ENCODE results near the gene GHDC.
"Not testable (repeated sequence)": the region's sequence is repeated elsewhere in the genome, so short reads cannot be mapped to it uniquely, and the experiment has no call there.

The GHDC gene

DNA sequence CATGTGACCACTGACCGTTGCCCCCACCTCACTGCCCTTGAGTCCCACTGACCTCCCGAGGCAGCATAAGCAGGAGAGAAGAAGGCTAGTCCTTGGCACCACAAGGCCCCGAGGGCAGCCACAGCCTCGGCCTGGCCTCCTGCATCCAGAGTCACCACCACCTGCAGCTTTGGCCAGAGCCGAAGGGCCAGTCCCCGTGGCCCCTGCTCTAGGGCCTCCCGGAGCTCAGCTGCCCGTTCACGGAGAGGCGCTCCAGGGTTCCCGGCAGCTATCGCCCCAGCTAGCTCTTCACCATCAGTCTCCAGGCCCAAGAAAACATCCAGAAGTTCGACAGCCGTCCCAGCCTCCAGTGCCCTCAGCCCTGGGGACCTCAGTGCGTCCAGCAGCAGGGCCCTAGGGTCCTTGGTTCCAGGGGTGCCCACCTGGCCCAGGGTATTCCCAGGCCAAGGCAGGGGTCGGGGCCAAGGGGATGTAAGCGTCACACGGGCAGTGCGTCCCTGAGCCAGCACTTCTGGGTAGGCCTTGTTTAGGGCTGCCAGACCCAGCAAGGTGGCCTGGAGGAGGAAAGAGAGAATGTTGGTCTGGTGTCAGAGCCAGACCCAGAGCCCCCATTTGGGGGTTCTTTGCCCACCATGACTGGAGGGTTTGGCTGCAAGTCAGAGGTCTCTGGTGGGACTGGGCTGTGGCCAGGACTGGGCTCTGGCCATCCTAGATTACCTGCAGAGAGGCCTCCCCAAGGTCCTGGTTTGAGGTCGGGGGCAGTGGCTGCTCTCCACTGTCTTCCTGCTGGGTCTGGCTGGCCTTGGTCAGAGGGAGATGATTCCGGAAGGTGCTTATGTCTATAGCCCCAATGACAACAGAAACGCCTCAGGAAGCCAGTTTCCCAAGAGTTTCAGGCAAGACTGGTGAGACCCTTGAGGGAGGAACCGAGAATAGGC is 1.8 kb downstream of the GHDC start:
- H3K27me3 Mint-ChIP-seq: no peaks in the 10 kb centered on the region
- H3K4me3 Mint-ChIP-seq: peak overlapping the region; percentile 89 to 93
- peaks cover 33% of the 10 kb centered on the region for H3K4me1 Mint-ChIP-seq
- peak overlapping the region in 1 of 2 donors; percentile 35 for H3K27ac Mint-ChIP-seq
- no peaks in the 10 kb centered on the region for H3K9me3 Mint-ChIP-seq
- no peak for DNase-seq
- ATAC-seq: no peak

DNA sequence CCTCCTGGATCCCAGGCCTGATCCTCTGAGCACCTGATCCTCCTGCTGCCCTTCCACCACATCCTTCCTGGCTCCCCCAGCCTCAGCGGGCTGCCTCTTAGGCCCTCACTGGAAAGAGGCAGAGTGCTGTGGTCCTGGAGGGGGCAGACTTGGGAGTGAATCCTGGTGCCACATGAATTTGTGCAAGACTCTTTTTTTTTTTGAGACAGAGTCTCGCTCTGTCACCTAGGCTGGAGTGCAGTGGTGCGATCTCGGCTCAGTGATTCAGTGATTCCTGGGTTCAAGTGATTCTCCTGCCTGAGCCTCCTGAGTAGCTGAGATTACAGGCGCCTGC is 3.1 kb downstream of the GHDC start:
- no peak for DNase-seq
- Mint-ChIP-seq H3K4me1 (peaks cover 33% of the 10 kb centered on the region), H3K9me3 (no peaks in the 10 kb centered on the region), H3K27ac (no peak overlapping the region), H3K4me3 (no peak overlapping the region), H3K27me3 (no peaks in the 10 kb centered on the region)
- ATAC-seq: no peak

DNA sequence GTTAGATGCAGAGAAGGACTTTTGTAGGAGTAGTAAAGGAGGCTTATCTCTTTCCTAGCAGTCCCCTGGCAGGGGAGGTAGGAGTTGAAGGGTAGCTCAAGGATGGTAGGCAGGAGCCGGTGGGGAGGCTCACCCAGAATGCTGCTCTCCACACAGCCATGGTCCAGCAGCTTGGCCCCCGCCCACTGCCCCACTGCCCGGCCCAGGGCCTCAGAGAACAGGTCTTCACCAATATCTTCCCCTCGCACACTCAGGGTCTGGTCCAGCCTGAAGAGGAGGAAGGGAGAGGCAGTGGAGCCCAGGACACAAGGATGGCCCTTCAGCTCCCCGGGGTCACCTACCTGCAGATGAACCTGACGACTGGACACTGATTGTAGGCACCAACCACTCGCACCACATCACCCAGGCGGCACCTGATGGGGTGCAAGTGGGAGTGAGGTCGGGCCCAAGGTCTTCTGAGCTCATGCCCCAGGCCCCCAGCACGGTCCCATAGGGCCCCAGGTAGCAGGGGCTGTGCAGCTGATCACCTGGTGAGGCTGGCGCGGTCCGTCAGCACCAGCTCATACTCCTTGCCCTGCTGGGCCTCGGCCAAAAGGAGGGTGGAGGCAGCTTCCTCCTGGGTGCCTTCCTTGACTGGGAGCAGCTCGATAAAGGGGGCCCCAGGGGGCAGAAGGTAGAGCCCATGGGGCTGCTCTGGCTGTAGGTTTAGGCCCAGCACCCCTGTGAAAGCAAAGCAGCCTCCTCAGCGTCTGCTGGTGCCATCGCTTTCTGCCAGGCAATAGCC is 3.6 kb downstream of the GHDC start:
- Mint-ChIP-seq H3K27me3 (no peaks in the 10 kb centered on the region), H3K27ac (no peak overlapping the region), H3K4me3 (no peak overlapping the region), H3K9me3 (no peaks in the 10 kb centered on the region), H3K4me1 (peaks cover 33% of the 10 kb centered on the region)
- DNase-seq (no peak), ATAC-seq (no peak)

DNA sequence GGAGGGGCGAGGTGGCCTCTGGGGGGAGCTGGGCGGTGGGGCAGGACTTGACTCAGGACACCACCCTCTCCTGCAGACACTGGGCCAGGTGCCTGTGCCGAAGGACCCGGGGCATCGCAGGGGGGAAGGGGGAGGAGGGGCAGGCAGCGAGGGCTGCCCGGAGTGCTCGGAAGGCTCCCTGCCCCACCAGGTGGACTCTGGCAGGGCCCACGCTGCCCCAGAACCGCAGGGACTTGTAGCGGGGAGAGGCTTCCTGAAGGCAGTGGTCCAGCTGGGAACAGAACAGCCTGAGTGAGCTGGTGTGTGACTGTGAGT is 4.7 kb downstream of the GHDC start:
- DNase-seq: no peak
- peaks cover 40% of the 10 kb centered on the region for H3K4me1 Mint-ChIP-seq
- no peak for ATAC-seq
- no peak overlapping the region for H3K4me3 Mint-ChIP-seq
- no peak overlapping the region for H3K27ac Mint-ChIP-seq
- no peaks in the 10 kb centered on the region for H3K27me3 Mint-ChIP-seq
- H3K9me3 Mint-ChIP-seq: no peaks in the 10 kb centered on the region

DNA sequence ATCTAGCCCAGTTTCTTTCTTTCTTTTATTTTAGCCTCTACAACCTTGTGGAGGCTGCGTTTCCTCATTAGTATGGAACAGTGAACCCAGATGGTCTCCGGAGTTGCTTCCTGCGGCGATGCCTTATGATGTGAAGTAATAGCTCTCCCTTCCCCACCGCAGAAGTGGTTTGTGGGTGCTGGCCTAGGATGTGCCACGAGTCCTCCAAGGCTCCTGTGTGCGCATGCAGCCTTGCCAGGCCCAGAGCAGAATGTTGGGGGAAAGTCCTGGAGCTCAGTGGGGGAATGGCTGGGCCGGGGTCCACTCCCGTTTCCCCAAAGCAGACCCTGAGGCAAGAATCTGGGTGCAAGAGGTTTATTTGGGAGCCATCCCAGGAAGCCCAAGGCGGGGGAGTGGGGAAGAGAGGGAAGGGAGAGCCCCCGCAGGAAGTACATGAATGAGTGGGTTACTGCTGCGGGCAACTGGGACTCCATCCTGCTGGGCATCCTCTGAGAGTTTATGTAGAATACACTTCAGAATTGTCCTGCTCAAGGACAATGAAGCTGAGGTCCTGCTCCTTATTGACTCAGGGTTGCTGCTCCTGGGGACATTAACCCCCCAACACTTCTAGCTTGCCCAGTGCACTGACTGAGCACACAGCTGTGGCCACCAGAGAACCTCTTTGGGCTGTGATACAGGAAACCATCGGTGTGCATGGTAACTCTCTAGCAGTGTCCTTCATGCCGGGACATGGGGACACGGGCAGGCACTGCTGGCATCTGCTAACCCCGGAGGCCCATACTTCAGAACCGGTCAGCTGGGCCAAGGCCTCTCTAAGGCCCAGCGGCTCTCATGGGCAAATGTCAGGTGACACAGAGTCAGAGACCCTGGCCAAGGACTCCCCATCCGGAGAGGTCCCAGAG is 5.3 kb downstream of the GHDC start:
- no peak overlapping the region for H3K4me3 Mint-ChIP-seq
- H3K27ac Mint-ChIP-seq: peak overlapping the region in 1 of 2 donors; percentile 13
- DNase-seq: no peak
- H3K4me1 Mint-ChIP-seq: peaks cover 41% of the 10 kb centered on the region
- no peaks in the 10 kb centered on the region for H3K27me3 Mint-ChIP-seq
- ATAC-seq: no peak
- H3K9me3 Mint-ChIP-seq: no peaks in the 10 kb centered on the region

DNA sequence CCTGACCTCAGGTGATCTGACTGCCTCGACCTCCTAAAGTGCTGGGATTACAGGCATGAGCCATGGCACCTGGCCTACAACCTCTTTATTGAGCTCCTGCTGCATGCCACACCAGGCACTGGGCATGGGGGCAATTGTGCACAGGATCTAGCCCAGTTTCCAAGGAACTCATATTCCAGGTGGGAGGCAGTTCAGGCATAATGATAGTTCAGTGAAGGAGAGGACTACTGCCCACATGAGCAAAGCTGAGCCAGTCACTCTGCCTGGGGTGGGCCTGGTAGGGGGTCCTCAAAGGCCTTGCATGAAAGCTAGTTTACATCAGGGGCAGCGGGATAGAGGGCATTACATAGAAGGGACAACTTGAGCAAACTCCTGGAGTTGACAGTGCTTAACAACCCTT is 6.5 kb downstream of the GHDC start:
- H3K27me3 Mint-ChIP-seq: peaks cover 5% of the 10 kb centered on the region
- no peak overlapping the region for H3K4me3 Mint-ChIP-seq
- H3K4me1 Mint-ChIP-seq: peaks cover 41% of the 10 kb centered on the region
- no peaks in the 10 kb centered on the region for H3K9me3 Mint-ChIP-seq
- DNase-seq (no peak), ATAC-seq (no peak)
- H3K27ac Mint-ChIP-seq: peak overlapping the region in 1 of 2 donors; percentile 79

DNA sequence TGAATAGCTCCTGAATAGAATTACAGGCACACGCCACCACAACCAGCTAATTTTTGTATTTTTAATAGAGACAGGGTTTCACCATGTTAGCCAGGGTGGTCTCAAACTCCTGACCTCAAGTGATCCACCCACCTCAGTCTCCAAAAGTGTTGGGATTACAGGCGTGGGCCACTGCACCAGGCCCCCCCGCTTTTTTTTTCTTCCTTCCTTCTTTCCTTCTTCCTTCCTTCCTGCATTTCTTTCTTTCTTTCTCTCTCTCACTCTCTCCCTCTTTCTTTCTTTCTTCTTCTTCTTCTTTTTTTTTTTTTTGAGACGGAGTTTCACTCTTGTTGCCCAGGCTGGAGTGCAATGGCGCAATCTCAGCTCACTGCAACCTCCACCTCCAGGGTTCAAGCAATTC is 8.1 kb downstream of the GHDC start:
- Mint-ChIP-seq H3K4me1 (peaks cover 46% of the 10 kb centered on the region), H3K27me3 (peaks cover 20% of the 10 kb centered on the region)
- not testable (repeated sequence) for DNase-seq, H3K27ac Mint-ChIP-seq, H3K4me3 Mint-ChIP-seq, H3K9me3 Mint-ChIP-seq, ATAC-seq

DNA sequence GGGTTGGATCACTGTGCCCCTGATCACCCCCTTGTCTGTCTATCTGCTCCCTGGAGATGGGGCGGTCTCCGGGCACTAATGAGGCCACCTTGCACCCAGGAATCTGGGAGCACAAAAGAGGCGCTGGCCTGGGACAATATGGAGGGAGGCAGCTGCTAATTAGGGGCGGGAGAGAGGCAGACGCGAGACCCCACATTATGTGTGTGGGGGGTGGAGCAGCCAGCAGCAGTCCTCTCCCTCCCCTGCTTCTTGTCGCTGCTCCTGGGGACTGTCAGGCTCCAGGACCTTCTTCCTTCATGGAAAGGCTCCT is 8.7 kb downstream of the GHDC start:
- ATAC-seq (no peak), DNase-seq (no peak)
- no peak overlapping the region for H3K4me3 Mint-ChIP-seq
- H3K4me1 Mint-ChIP-seq: peaks cover 52% of the 10 kb centered on the region
- H3K27ac Mint-ChIP-seq: no peak overlapping the region
- peaks cover 26% of the 10 kb centered on the region for H3K27me3 Mint-ChIP-seq
- no peaks in the 10 kb centered on the region for H3K9me3 Mint-ChIP-seq

DNA sequence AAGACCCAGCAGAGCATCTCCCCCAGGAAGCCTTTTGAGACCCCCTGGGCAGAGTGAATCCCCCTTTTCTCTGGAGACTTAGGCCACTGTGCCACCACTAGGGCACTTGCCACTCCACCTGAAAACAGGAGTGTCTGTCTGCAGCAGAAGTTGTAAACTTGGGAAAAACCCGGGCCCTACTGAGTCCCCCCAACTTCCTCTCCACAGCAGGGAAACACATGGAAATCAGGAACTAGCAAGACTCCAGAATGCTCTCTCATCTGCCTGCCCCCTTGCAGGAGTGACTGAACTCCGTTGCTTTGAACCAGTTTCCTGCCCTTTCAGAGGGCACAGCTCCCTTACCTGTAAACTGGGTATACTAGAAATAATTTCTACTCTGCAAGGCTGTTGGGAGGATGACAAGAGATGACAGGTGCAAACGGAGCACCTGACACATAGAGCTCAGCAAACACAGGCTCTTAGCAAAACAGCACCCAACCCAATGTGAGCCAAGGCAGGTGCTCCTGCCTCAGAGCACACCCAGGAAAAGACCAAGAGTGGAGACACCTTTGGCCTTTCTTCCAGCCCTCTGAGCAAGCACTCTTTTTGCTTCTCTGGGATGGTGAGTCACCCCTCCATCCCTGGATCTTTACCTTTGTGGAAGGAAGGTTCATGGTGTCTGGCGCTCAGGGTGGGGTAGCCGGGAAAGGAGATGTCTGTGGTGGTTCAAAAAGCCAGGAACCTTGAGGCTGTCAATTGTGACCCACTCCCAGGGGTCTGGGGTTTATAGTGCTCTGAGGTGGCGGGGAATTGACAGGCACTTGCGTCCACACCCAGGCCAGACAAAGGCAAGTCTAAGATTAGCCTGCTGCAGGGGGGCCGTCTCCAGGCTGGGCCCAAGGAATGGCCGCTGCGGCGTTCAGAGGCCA is 9.3 kb downstream of the GHDC start, which contains the start of gene HCRT:
HCRT (minus strand) TSS at position 740 of the 908 bp plus-strand sequence; CDS start at position 653, 87 bp downstream.
- no peak for DNase-seq
- Mint-ChIP-seq H3K27ac (peak within 1 kb of the TSS; percentile 40 to 63), H3K4me1 (peaks cover 58% of the 10 kb centered on the region)

DNA sequence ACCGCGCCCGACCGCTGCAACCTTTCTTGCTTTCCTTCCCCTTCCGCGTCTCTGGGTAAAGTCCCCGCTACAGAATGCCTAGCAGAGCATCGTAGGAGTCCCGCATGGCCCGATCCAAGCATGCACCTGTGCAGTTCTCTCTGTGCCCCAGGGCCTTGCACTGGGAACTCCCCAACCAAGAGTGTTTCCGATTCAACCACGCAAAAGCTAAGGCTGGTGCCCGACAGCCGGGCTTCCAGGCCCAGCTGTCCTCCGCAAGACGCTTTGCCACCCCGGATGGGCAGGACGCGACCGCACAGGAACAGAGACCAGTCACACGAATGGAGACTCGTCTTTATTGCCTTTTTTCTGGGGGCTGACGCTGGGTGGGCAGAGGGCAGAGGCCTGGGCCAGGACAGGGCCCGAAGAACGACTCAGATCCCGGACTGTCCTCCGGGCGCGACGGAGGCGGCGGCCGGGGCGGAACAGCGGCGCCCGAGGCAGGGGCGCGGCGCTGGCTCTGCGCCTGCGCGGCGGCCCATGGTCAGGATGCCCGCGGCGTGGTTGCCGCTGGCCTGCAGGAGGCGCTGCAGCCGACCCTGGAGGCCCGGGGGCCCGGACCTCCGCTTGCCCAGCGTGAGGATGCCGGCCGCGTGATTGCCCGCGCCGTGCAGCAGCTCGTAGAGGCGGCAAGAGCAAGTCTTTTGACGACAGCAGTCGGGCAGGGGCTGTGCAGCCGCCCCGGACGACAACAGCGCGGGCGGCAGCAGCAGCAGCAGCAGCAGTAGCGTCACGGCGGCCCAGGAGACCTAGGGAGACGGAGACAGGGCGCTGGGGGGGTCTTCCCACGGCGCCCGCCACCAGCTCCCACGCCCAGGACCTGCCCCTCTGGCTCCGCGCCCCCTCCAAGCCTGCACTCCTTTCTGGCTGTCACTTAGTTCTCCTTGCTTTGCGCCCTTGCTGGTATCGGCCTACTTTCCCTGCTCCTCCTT is 10.3 kb downstream of the GHDC start:
- Mint-ChIP-seq H3K27me3 (peaks cover 41% of the 10 kb centered on the region), H3K9me3 (no peaks in the 10 kb centered on the region), H3K4me3 (peak overlapping the region; percentile 87 to 93), H3K4me1 (peaks cover 67% of the 10 kb centered on the region), H3K27ac (peak overlapping the region; percentile 85 to 89)
- ATAC-seq (peak; percentile 79), DNase-seq (peak; percentile 86 to 89)

More for the DNA sequence above, 9.3 kb downstream of the GHDC start, which contains the start of gene HCRT:
- Mint-ChIP-seq H3K4me3 (peak within 1 kb of the TSS; percentile 87 to 93), H3K9me3 (no peaks in the 10 kb centered on the region), H3K27me3 (peaks cover 32% of the 10 kb centered on the region)
- no peak for ATAC-seq

DNA sequence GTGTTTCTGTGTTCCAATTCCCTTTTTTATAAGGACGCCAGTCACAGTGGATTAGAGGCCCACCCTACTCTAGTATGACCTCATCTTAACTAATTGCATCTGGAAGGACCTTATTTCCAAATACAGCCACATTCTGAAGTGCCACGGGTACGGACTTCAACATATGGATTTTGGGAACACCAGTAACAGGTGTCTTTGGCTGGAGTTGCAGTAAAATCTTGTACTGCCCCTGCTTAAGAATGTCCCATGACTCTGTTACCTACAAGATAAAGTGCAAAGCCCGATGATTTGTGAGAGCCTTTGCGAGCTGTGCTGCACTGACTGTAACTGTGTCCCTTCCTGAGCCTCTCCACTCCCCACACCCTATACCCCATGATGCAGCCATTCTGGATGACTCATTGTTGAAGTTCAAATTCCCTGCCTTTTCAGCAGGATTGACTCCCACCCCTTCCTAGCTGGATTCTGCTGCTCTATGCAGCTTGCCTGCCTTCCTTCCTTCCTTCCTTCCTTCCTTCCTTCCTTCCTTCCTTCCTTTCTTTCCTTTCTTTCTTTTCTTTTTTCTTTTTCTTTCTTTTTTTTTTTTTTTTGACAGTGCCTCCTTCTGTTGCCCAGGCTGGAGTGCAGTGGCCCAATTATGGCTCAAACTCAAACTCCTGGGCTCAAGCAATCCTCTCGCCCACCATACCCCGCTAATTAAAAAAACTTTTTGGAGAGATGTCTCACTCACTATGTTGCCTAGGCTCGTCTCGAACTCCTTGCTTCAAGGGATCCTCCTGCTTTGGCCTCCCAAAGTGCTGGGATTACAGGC is 11.2 kb downstream of the GHDC start:
- peak overlapping the region; percentile 85 to 89 for H3K27ac Mint-ChIP-seq

DNA sequence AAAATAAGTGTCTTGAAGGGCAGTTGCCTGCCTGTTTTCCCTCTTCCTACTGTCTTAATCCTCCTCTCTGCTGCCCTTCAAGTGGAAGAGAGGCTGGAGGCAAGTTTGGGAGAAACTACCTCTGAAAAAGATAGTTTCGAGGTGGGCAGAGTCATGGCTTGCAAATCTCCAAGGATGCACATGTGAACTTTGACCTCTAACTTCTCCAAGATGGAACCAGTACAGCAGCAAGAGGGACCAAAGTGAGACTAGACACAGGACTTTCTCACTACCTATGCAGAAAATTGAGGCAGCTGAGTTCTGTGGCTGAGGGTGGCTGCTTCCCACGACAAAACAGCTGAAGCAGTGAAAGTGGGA is 12.5 kb downstream of the GHDC start:
- no peak for DNase-seq
- H3K9me3 Mint-ChIP-seq: no peaks in the 10 kb centered on the region
- peak overlapping the region; percentile 75 to 80 for H3K4me3 Mint-ChIP-seq
- peaks cover 71% of the 10 kb centered on the region for H3K4me1 Mint-ChIP-seq
- ATAC-seq: no peak
- H3K27me3 Mint-ChIP-seq: peaks cover 49% of the 10 kb centered on the region
- no peak overlapping the region for H3K27ac Mint-ChIP-seq

More for the DNA sequence above, 11.2 kb downstream of the GHDC start:
- H3K9me3 Mint-ChIP-seq: no peaks in the 10 kb centered on the region
- H3K4me3 Mint-ChIP-seq: peak overlapping the region; percentile 87 to 93
- peaks cover 71% of the 10 kb centered on the region for H3K4me1 Mint-ChIP-seq
- ATAC-seq (no peak), DNase-seq (no peak)
- H3K27me3 Mint-ChIP-seq: peaks cover 49% of the 10 kb centered on the region
